ENCODE data around the gene NKAIN4. TPM values are rescaled to one million over a fixed set of nuclear protein-coding genes. Genes with fewer than 3 reads are reported as not detected.

NKAIN4 gene
- total RNA-seq, 1 donor from 2014 or later: 3.0 TPM

- Mint-ChIP-seq H3K9me3 (ENCODE audit: low read depth) (no peaks in the 10 kb centered on the region), H3K4me1 (ENCODE audit: low read depth) (peaks cover 22% of the 10 kb centered on the region), H3K4me3 (ENCODE audit: unreplicated experiment) (no peak overlapping the region), H3K36me3 (ENCODE audit: low read depth) (no peaks in the 10 kb centered on the region), H3K27me3 (ENCODE audit: low read depth) (peaks cover 3% of the 10 kb centered on the region), H3K27ac (ENCODE audit: unreplicated experiment) (no peak overlapping the region)
- TF ChIP-seq CTCF (IDR thresholded peaks at IDR 0.05): no peak
- no peak for DNase-seq (ENCODE audit: low spot score)
Measured at GRCh38 chr20:63262836-63263235, 8.6 kb upstream of the NKAIN4 start.

- Mint-ChIP-seq H3K36me3 (ENCODE audit: low read depth) (peaks cover 3% of the 10 kb centered on the region), H3K9me3 (ENCODE audit: low read depth) (peaks cover 2% of the 10 kb centered on the region), H3K4me1 (ENCODE audit: low read depth) (peaks cover 22% of the 10 kb centered on the region), H3K27ac (ENCODE audit: unreplicated experiment) (no peak overlapping the region), H3K4me3 (ENCODE audit: unreplicated experiment) (no peak overlapping the region), H3K27me3 (ENCODE audit: low read depth) (peaks cover 5% of the 10 kb centered on the region)
- DNase-seq (ENCODE audit: low spot score): no peak
- no peak for TF ChIP-seq CTCF (IDR thresholded peaks at IDR 0.05)
Measured at GRCh38 chr20:63261795-63262528, 7.7 kb upstream of the NKAIN4 start.

GRCh38 chr20:63261060-63261794, 7.0 kb upstream of the NKAIN4 start:
- H3K36me3 Mint-ChIP-seq (ENCODE audit: low read depth): peaks cover 5% of the 10 kb centered on the region
- no peak for TF ChIP-seq CTCF (IDR thresholded peaks at IDR 0.05)
- no peak overlapping the region for H3K27ac Mint-ChIP-seq (ENCODE audit: unreplicated experiment)
- DNase-seq (ENCODE audit: low spot score): no peak
- H3K4me1 Mint-ChIP-seq (ENCODE audit: low read depth): peaks cover 22% of the 10 kb centered on the region
- peaks cover 4% of the 10 kb centered on the region for H3K9me3 Mint-ChIP-seq (ENCODE audit: low read depth)
- no peak overlapping the region for H3K4me3 Mint-ChIP-seq (ENCODE audit: unreplicated experiment)
- peaks cover 7% of the 10 kb centered on the region for H3K27me3 Mint-ChIP-seq (ENCODE audit: low read depth)

- Mint-ChIP-seq H3K9me3 (ENCODE audit: low read depth) (peaks cover 4% of the 10 kb centered on the region), H3K36me3 (ENCODE audit: low read depth) (peaks cover 5% of the 10 kb centered on the region), H3K27ac (ENCODE audit: unreplicated experiment) (no peak overlapping the region), H3K4me1 (ENCODE audit: low read depth) (peaks cover 22% of the 10 kb centered on the region), H3K27me3 (ENCODE audit: low read depth) (peaks cover 8% of the 10 kb centered on the region), H3K4me3 (ENCODE audit: unreplicated experiment) (no peak overlapping the region)
- DNase-seq (ENCODE audit: low spot score): no peak
- TF ChIP-seq CTCF (IDR thresholded peaks at IDR 0.05): no peak
Measured at GRCh38 chr20:63260521-63260920, 6.3 kb upstream of the NKAIN4 start.

- Mint-ChIP-seq H3K4me1 (ENCODE audit: low read depth) (peaks cover 20% of the 10 kb centered on the region), H3K4me3 (ENCODE audit: unreplicated experiment) (no peak overlapping the region), H3K36me3 (ENCODE audit: low read depth) (peaks cover 5% of the 10 kb centered on the region), H3K27ac (ENCODE audit: unreplicated experiment) (no peak overlapping the region), H3K9me3 (ENCODE audit: low read depth) (peaks cover 4% of the 10 kb centered on the region), H3K27me3 (ENCODE audit: low read depth) (peaks cover 13% of the 10 kb centered on the region)
- DNase-seq (ENCODE audit: low spot score): no peak
- no peak for TF ChIP-seq CTCF (IDR thresholded peaks at IDR 0.05)
Measured at GRCh38 chr20:63259734-63260460, 5.6 kb upstream of the NKAIN4 start.

Measured in chondrocyte (in vitro differentiated cells).